NCI-H146 (cell line): ENCODE measurements around the gene PITHD1.
"Not testable (repeated sequence)": the region's sequence is repeated elsewhere in the genome, so short reads cannot be mapped to it uniquely, and the experiment has no call there.

Experiments used
- DNase-seq: peaks from one replicate; lab custom pipeline; 2025; lab: John Stamatoyannopoulos, UW

The PITHD1 gene

DNA sequence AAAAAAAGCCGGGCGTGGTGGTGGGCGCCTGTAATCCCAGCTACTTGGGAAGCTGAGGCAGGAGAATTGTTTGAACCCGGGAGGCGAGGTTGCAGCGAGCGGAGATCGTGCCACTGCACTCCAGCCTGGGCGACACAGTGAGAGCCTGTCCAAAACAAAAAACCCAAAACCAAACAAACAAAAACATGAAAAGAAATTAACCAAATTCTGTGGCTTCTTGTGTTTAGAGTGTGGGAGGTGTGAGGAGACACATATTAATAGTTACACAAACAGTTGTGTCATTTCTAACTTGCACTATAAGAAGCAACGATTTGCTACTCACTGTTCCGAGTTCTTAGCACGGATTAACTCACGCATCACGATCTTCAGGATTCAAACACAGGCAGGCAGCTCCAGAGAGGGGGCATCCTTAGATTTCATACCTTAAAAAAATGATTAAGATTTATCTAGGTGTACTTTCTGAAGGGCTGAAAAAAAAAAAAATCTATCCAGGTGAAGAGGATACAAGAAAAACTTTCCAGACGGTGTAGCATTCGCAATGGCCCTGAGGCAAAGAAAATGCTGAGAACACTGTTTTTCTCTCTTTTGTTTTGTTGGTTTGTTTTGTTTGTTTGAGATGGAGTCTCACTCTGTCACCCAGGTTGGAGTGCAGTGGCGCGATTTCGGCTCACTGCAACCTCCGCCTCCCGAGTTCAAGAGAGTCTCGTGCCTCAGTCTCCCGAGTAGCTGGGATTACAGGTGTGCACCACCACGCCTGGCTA, 47.7 kb downstream of the PITHD1 start:
- DNase-seq = no peak

DNA sequence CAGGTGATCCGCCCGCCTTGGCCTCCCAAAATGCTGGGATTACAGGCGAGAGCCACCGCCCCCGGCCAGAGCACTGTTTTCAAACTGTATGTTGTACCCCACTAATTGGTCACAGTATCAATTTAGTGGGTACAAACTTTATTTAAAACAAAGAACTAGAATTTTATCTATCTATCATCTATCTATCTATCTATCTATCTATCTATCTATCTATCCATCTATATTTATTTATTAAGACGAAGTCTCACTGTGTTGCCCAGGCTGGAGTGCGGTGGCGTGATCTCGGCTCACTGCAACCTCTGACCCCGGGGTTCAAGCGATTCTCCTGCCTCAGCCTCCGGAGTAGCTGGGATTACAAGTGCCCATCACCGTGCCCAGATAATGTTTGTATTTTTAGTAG, 48.4 kb downstream of the PITHD1 start:
- not testable (repeated sequence) for DNase-seq

DNA sequence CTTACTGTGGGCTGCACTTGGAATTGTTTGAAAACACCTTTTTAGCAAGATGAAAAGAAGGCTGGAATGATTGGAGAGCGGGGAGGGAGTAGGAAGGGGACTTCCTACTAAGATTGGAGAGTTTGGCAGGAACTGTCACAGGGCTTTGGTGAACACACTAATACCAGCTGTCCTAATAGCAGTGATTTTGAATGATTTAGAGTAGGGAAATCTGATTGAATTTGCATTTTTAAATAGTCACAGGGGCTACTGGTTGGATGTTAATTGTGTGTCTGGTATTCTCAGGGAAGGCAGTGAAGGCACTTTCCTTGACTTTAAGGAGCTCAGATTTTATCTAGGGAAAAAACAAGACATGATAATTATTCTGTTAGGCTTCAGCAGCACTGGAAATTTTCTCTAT, 49.5 kb downstream of the PITHD1 start:
- DNase-seq = no peak

DNA sequence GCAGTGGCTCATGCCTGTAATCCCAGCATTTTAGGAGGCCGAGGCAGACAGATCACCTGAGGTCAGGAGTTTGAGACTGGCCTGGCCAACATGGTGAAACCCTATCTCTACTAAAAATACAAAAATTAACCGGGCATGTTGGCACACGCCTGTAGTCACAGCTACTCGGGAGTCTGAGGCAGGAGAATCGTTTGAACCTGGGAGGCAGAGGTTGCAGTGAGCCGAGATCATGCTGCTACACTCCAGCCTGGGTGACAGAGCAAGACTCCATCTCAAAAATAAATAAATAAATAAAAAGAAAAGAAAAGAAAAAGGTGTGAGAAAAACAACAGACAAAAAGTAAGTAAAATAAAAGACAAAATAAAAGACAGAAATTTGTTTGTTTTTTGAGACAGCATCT, 55.9 kb downstream of the PITHD1 start:
- not testable (repeated sequence) for DNase-seq

DNA sequence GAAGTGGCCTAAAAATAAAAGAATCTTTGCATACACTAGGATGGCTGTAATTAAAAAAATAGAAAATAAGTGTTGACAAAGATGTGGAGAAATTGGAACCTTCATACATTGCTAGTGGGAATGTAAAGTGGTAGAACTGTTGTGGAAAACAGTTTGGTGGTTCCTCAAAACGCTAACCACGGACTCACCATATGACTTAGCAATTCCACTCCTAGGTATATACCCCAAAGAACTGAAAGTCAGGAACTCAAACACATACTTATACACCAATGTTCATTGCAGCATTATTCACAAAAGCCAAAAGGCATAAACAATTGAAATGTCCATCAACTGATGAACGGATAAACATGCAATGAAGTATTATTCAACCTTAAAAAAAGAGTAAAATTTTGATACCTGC, 57.8 kb downstream of the PITHD1 start:
- no peak for DNase-seq
